Adrenal gland (tissue), 12 donors: Measurements from ENCODE around the gene ZNF248. TPM values are rescaled to one million over a fixed set of nuclear protein-coding genes. Genes with fewer than 3 reads are reported as not detected.

ENCODE experiments used
- DNase-seq, 7 donors: peaks; one replicate each; pipeline ENCODE4 v3.0.0-alpha.2; 2019 to 2020
- H3K27ac ChIP-seq, 5 donors: fragments of 200-600 bp; sonication (generic) in 4 of 5; 1 replicate in 3 of 5; 2 replicates in 2 of 5; pipeline versions ENCODE4 v1.5.1 to v1.8.0; 2016 to 2020; ENCODE audit warnings: mild to moderate bottlenecking in 1 of 5
- H3K27me3 ChIP-seq: fragments of 200-600 bp; 2 replicates; pipeline ENCODE4 v1.8.0; 2021
- H3K36me3 ChIP-seq, 2 donors: fragments of 200-600 bp; replicated peaks in 1 of 2; 1 replicate in 1 of 2; 2 replicates in 1 of 2; pipeline versions ENCODE4 v1.5.1 to v1.8.0; 2018 to 2022
- H3K4me1 ChIP-seq, 2 donors: fragments of 200-600 bp; replicated peaks in 1 of 2; 1 replicate in 1 of 2; 2 replicates in 1 of 2; pipeline versions ENCODE4 v1.5.1 to v1.8.0; 2018 to 2021
- H3K4me3 ChIP-seq, 4 donors: fragments of 200-600 bp; sonication (generic) in 3 of 4; one replicate each; pipeline ENCODE4 v1.5.1; 2016 to 2018
- H3K9me3 ChIP-seq, 3 donors: fragments of 200-600 bp; sonication (generic) in 1 of 3; replicated peaks in 1 of 3; 1 replicate in 2 of 3; 2 replicates in 1 of 3; pipeline versions ENCODE4 v1.5.1 to v1.8.0; 2016 to 2021
- POLR2A ChIP-seq, 2 donors: fragments of 450-650 bp; IDR thresholded peaks; one replicate each; pipeline ENCODE4 v1.6.1; 2017; ENCODE audit warnings: antibody characterized with exemption in 2 of 2, mild to moderate bottlenecking in 2 of 2, moderate library complexity in 1 of 2
- WGBS, 4 donors: extraction: QIAGEN DNeasy Blood & Tissue Kit in 2 of 4; methylation state at CpG; one replicate each; pipeline versions ENCODE4 v1.1.5 to v1.1.7; 2013 to 2017; 5-methylcytosine and 5-hydroxymethylcytosine counted together
- intact Hi-C, 2 donors: fragments of 100-400 bp; cut with DNase I; formaldehyde crosslinking; loops; one replicate each; pipeline versions ENCODE4 v1.14.1 to v1.15.0; 2022 to 2023
- polyA plus RNA-seq, 3 donors: library from polyadenylated mRNA; stranded (reverse); fragments of 200-250 nt in 2 of 3; fragments of 350-450 nt in 1 of 3; fragmentation: Illumina TruSeq in 1 of 3; extraction: RNeasy Lipid Tissue Mini Kit (QIAGEN cat#74804) in 1 of 3; gene quantifications; one replicate each; pipeline ENCODE4 v1.2.3, GENCODE V29; 2013 to 2014
- total RNA-seq, 9 donors: library from RNA; depleted of rRNA in 4 of 9; stranded (reverse); fragments of >200 nt in 4 of 9; fragments of 120-200 nt in 1 of 9; fragmentation: NEBNext Ultra II Directional in 1 of 9; extraction: Animal tissue kit (Norgen Biotek cat#: 25700) in 1 of 9; gene quantifications; one replicate each; pipeline versions ENCODE4 v1.1.0 to v1.2.4, GENCODE V29; 2013 to 2023
- TF ChIP-seq, protein P1 (sequence below), 6 experiments: fragments of 450-650 bp in 4 of 6; fragments of 200-600 bp in 2 of 6; sonication (generic) in 1 of 6; IDR thresholded peaks; 1 replicate in 5 of 6; 2 replicates in 1 of 6; pipeline versions ENCODE4 v1.5.1 to v1.8.0; 2016 to 2021; ENCODE audit warnings: antibody characterized with exemption in 6 of 6, mild to moderate bottlenecking in 2 of 6, moderate library complexity in 1 of 6
- donor health status: healthy with polysubstance abuse.
- donor health status: Bipolar disorder and iron deficiency.
- donor health status: DM: yes; HTN: yes; CAD: no.
- donor health status: DM: no; HTN: no; CAD: no.
- donor health status: DM: no; HTN: no; CAD: no.
- donor health status: DM: yes; HTN: yes; CAD: no.

Gene ZNF248
- total and polyA plus RNA-seq, 12 donors = 5.6 to 21.6 (median 11.4) TPM

DNA sequence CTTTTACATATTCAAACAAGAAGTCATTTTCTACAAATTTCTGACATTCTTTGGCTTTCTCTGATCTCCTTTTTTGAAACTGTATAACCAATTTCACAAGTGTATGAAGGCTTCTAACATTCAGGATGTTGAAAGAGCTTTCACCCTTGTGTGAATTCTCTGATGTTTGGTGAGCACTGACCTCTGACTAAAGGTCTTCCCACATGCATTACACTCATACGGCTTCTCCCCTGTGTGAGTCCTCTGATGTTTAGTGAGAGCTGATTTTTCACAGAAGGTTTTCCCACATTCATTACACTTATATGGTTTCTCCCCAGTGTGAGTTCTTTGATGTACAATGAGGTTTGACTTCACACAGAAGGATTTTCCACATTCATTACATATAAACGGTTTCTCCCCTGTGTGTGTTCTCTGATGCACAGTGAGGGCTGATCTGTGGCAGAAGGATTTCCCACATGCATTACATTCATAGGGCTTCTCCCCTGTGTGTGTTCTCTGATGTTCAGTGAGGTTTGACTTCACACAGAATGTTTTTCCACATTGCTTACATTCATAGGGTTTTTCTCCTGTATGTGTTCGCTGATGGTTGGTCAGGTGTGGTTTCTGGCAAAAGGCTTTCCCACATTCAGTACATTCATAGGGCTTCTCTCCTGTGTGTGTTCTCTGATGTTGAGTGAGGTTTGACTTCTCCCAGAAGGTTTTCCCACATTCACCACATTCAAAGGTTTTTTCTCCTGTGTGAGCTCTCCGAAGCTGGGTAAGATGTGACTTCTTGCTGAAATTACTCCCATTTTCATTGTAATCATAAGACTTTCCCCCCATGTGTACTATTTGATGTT, 25.7 kb downstream of the ZNF248 start:
- H3K4me3 ChIP-seq = no peak overlapping the region
- peaks cover 0 to 14% of the 10 kb centered on the region in 2 donors for H3K36me3 ChIP-seq
- WGBS, 4 donors = 82 to 99% (median 88%) methylated on average over 4 of the region's 4 CpGs

DNA sequence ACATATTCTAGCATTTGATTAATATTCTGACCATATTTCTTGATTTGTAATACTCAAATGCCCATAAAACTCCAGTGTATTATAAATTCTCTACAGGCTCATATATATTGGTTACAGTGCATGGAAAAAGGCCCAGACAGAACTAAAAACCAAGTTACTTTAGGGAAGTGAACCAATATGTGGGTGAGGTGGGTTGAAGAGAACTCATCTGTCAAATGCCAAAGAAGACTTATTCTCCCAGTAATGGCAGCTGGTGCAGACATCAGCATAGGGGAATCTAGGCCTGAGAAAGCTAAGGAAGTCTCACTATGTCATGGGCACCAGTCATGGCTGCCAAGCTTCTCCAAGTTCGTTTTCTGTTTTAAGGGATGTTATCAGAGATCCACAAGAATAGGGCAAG, 30.6 kb downstream of the ZNF248 start:
- TF ChIP-seq, protein P1, sequence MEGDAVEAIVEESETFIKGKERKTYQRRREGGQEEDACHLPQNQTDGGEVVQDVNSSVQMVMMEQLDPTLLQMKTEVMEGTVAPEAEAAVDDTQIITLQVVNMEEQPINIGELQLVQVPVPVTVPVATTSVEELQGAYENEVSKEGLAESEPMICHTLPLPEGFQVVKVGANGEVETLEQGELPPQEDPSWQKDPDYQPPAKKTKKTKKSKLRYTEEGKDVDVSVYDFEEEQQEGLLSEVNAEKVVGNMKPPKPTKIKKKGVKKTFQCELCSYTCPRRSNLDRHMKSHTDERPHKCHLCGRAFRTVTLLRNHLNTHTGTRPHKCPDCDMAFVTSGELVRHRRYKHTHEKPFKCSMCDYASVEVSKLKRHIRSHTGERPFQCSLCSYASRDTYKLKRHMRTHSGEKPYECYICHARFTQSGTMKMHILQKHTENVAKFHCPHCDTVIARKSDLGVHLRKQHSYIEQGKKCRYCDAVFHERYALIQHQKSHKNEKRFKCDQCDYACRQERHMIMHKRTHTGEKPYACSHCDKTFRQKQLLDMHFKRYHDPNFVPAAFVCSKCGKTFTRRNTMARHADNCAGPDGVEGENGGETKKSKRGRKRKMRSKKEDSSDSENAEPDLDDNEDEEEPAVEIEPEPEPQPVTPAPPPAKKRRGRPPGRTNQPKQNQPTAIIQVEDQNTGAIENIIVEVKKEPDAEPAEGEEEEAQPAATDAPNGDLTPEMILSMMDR (IDR thresholded peaks at IDR 0.05) = no peak
- no peak for TF ChIP-seq POLR2A (IDR thresholded peaks at IDR 0.05)
- WGBS, 4 donors = 90 to 100% (median 93%) methylated on average over 1 of the region's 1 CpG
- H3K9me3 ChIP-seq = peaks cover 5 to 30% (median 16%) of the 10 kb centered on the region in 3 donors

More for the DNA sequence above, 25.7 kb downstream of the ZNF248 start:
- H3K4me1 ChIP-seq = no peaks in the 10 kb centered on the region
- peaks cover 5 to 36% (median 16%) of the 10 kb centered on the region in 3 donors for H3K9me3 ChIP-seq
- no peak for DNase-seq
- H3K27ac ChIP-seq = no peak overlapping the region
- no peaks in the 10 kb centered on the region for H3K27me3 ChIP-seq
- intact Hi-C loops = no loop called here
- TF ChIP-seq, protein P1 (IDR thresholded peaks at IDR 0.05) = no peak
- no peak for TF ChIP-seq POLR2A (IDR thresholded peaks at IDR 0.05)

GRCh38 chr10:37821237-37821636, 36.2 kb downstream of the ZNF248 start:
- no peak overlapping the region for H3K27ac ChIP-seq
- DNase-seq = no peak
- no peak for TF ChIP-seq POLR2A (IDR thresholded peaks at IDR 0.05)
- TF ChIP-seq, protein P1 (IDR thresholded peaks at IDR 0.05) = no peak
- WGBS, 4 donors = 96 to 97% (median 96%) methylated on average over 3 of the region's 3 CpGs
- H3K36me3 ChIP-seq = no peaks in the 10 kb centered on the region
- H3K4me3 ChIP-seq = no peak overlapping the region
- H3K27me3 ChIP-seq = no peaks in the 10 kb centered on the region
- no peaks in the 10 kb centered on the region for H3K4me1 ChIP-seq
- H3K9me3 ChIP-seq = peaks cover 0 to 1% (median 0%) of the 10 kb centered on the region in 3 donors
- intact Hi-C loops = no loop called here

More for the DNA sequence above, 30.6 kb downstream of the ZNF248 start:
- Histone ChIP-seq H3K4me1 (no peaks in the 10 kb centered on the region), H3K36me3 (peaks cover 0 to 2% of the 10 kb centered on the region in 2 donors), H3K27ac (no peak overlapping the region), H3K27me3 (no peaks in the 10 kb centered on the region), H3K4me3 (no peak overlapping the region)
- intact Hi-C loops = no loop called here
- no peak for DNase-seq

- DNase-seq = no peak
- TF ChIP-seq, protein P1 (IDR thresholded peaks at IDR 0.05) = no peak
- TF ChIP-seq POLR2A (IDR thresholded peaks at IDR 0.05) = no peak
- Histone ChIP-seq H3K9me3 (peaks cover 0 to 6% (median 0%) of the 10 kb centered on the region in 3 donors), H3K27me3 (no peaks in the 10 kb centered on the region), H3K4me3 (no peak overlapping the region), H3K4me1 (no peaks in the 10 kb centered on the region), H3K36me3 (no peaks in the 10 kb centered on the region), H3K27ac (no peak overlapping the region)
- intact Hi-C loops = no loop called here
- WGBS, 4 donors = 95 to 98% (median 97%) methylated on average over 6 of the region's 6 CpGs
Measured at GRCh38 chr10:37819797-37820196, 37.6 kb downstream of the ZNF248 start.
